Astrocyte (in vitro differentiated cells and primary cell): ENCODE results near the gene CREB3L1.

ENCODE experiments used
- EZH2 ChIP-seq: IDR thresholded peaks from 2 replicates; pipeline ENCODE4 v1.6.1; 2012; ENCODE audit warnings: mild to moderate bottlenecking, low read length, inconsistent platforms; ENCODE audit not compliant: insufficient read depth
- TF ChIP-seq, protein P1 (sequence below): IDR thresholded peaks from 2 replicates; pipeline ENCODE4 v1.5.1; 2011; ENCODE audit warnings: low read depth, mild to moderate bottlenecking, inconsistent platforms, low read length, moderate library complexity; ENCODE audit not compliant: insufficient read depth

DNA sequence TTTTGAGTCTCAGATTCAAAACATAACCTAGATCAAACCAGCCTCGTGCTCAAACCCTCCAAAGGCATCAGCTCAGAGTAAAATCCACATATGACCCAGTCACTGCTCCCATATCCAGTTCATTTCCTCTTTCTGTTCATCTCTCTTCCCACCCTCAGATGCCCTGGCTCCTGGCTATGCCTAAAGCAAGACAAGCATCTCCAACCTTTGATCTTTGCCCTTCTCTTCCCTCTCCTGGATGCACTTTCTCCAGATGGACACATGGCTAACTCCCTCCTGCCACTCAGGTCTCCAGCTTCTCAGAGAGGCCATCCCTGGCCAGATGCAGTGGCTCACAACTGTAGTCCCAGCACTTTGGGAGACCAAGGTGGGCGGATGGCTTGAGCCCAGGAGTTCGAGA is 14.3 kb upstream of the CREB3L1 start:
- TF ChIP-seq EZH2 = no peak
- TF ChIP-seq, protein P1, sequence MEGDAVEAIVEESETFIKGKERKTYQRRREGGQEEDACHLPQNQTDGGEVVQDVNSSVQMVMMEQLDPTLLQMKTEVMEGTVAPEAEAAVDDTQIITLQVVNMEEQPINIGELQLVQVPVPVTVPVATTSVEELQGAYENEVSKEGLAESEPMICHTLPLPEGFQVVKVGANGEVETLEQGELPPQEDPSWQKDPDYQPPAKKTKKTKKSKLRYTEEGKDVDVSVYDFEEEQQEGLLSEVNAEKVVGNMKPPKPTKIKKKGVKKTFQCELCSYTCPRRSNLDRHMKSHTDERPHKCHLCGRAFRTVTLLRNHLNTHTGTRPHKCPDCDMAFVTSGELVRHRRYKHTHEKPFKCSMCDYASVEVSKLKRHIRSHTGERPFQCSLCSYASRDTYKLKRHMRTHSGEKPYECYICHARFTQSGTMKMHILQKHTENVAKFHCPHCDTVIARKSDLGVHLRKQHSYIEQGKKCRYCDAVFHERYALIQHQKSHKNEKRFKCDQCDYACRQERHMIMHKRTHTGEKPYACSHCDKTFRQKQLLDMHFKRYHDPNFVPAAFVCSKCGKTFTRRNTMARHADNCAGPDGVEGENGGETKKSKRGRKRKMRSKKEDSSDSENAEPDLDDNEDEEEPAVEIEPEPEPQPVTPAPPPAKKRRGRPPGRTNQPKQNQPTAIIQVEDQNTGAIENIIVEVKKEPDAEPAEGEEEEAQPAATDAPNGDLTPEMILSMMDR = no peak
